Measurements from ENCODE around the gene SHB. TPM values are rescaled to one million over a fixed set of nuclear protein-coding genes. Genes with fewer than 3 reads are reported as not detected.

Gene SHB
- total RNA-seq, 2 donors from 2014 or later = 28.1 to 38.1 TPM

DNA sequence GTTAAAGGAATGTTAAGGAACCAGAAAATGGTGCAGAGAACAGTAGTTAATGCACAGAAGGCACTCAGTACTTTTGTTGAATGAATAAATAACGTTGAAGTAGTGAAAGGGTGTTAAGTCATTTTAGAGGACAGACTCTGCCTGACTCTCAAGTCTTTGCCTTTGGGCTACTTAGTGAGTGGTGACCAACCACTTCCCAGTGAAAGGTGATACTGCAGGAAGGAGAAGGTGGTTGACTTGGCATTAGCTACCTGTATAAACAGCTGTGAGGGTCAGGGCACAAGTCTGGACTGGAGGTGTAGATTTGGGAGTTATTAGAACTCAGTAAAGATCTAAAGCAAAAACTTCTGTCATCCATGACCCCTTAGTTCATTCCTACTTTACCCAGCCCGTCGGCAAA is 4.9 kb upstream of the SHB start:
- no peak overlapping the region for H3K4me3 Mint-ChIP-seq
- Histone ChIP-seq H3K9ac (ENCODE audit: extremely low read depth, low read length, poor library complexity, severe bottlenecking) (no peak overlapping the region), H3K4me1 (ENCODE audit: control insufficient read depth, insufficient read depth, low read length) (peaks cover 8% of the 10 kb centered on the region), H3K9me3 (ENCODE audit: control insufficient read depth, low read length) (no peaks in the 10 kb centered on the region), H3K4me3 (ENCODE audit: low read length) (no peak overlapping the region), H3K27ac (ENCODE audit: low read depth, low read length) (no peak overlapping the region), H3K36me3 (ENCODE audit: control insufficient read depth, insufficient read depth, low read length) (no peaks in the 10 kb centered on the region), H3K27me3 (ENCODE audit: control insufficient read depth, insufficient read depth, low read length, poor library complexity, severe bottlenecking) (no peaks in the 10 kb centered on the region)
- WGBS, 2 experiments (ENCODE audit: insufficient coverage in 1 of 2, insufficient read length in 1 of 2) = 81 to 83% methylated on average over 1 to 3 of the region's 3 CpGs
- peaks cover 5% of the 10 kb centered on the region for H3K27me3 Mint-ChIP-seq (ENCODE audit: insufficient read depth)
- no peak for DNase-seq
- no peak overlapping the region for H3K27ac Mint-ChIP-seq
- peaks cover 25% of the 10 kb centered on the region for H3K4me1 Mint-ChIP-seq
- no peak for TF ChIP-seq CTCF (conservative IDR thresholded peaks at IDR 0.05)
- no peaks in the 10 kb centered on the region for H3K36me3 Mint-ChIP-seq (ENCODE audit: low read depth)
- H3K9me3 Mint-ChIP-seq = peaks cover 6% of the 10 kb centered on the region

GRCh38 chr9:38071470-38072134 is 2.6 kb upstream of the SHB start:
- H3K36me3 ChIP-seq (ENCODE audit: control insufficient read depth, insufficient read depth, low read length) = no peaks in the 10 kb centered on the region
- no peaks in the 10 kb centered on the region for H3K9me3 ChIP-seq (ENCODE audit: control insufficient read depth, low read length)
- no peaks in the 10 kb centered on the region for H3K27me3 ChIP-seq (ENCODE audit: control insufficient read depth, insufficient read depth, low read length, poor library complexity, severe bottlenecking)
- 76 to 78% methylated on average over 6 to 7 of the region's 7 CpGs for WGBS, 2 experiments (ENCODE audit: insufficient coverage in 1 of 2, insufficient read length in 1 of 2)
- peaks cover 23% of the 10 kb centered on the region for H3K4me1 Mint-ChIP-seq
- no peak overlapping the region for H3K4me3 Mint-ChIP-seq
- H3K27me3 Mint-ChIP-seq (ENCODE audit: insufficient read depth) = peaks cover 6% of the 10 kb centered on the region
- no peak overlapping the region for H3K4me3 ChIP-seq (ENCODE audit: low read length)
- TF ChIP-seq CTCF (conservative IDR thresholded peaks at IDR 0.05) = no peak
- no peaks in the 10 kb centered on the region for H3K36me3 Mint-ChIP-seq (ENCODE audit: low read depth)
- no peak overlapping the region for H3K9ac ChIP-seq (ENCODE audit: extremely low read depth, low read length, poor library complexity, severe bottlenecking)
- no peak overlapping the region for H3K27ac Mint-ChIP-seq
- H3K4me1 ChIP-seq (ENCODE audit: control insufficient read depth, insufficient read depth, low read length) = peaks cover 8% of the 10 kb centered on the region
- DNase-seq = peak; percentile 38
- peaks cover 4% of the 10 kb centered on the region for H3K9me3 Mint-ChIP-seq
- H3K27ac ChIP-seq (ENCODE audit: low read depth, low read length) = no peak overlapping the region

DNA sequence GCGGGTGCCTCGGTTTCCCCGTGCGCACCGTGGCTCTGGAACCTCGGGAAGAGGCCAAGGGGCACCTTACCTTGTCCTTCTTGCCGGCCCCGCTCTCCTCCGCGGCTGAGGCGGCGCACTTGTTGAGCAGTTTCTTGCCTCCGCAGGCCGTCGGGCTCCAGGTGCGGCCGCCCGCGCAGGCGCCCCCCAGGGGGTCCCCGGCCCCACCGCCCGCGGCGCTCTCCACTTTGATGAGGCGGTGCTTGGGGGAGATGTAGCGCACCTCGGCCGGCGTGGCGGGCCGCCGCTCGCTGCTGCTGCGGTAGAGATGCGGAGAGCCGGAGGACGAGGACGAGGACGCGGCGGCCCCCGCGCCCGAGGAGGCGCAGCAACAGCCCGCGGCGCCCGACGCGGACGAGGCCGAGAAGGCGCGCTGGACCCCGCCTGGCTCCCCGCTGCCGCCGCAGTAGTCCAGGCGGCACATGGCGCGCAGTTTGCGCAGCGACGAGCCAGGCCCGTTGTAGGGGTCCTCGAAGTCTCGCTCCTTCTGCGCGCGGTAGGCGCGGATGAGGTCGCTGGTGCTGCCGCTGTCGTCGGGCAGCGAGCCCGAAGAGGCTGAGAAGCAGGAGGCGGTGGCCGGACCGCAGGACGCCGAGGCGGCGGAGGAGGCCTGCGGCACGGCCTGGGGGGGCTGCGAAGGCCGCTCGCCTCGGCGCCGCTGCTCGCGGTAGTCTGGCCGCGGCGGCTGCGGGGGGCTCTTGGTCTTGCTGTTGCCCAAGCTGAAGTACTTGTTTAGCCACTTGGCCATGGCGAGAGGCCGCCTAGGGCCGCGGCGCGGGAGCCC is 957 bp downstream of the SHB start:
- H3K36me3 ChIP-seq (ENCODE audit: control insufficient read depth, insufficient read depth, low read length) = peaks cover 18% of the 10 kb centered on the region
- no peak overlapping the region for H3K27ac ChIP-seq (ENCODE audit: low read depth, low read length)
- H3K4me1 ChIP-seq (ENCODE audit: control insufficient read depth, insufficient read depth, low read length) = peaks cover 18% of the 10 kb centered on the region
- no peak for TF ChIP-seq CTCF (conservative IDR thresholded peaks at IDR 0.05)
- Mint-ChIP-seq H3K36me3 (ENCODE audit: low read depth) (peaks cover 12% of the 10 kb centered on the region), H3K27me3 (ENCODE audit: insufficient read depth) (peaks cover 4% of the 10 kb centered on the region), H3K4me1 (peaks cover 55% of the 10 kb centered on the region), H3K27ac (peak overlapping the region; percentile 87), H3K9me3 (no peaks in the 10 kb centered on the region), H3K4me3 (peak overlapping the region; percentile 89)
- peak overlapping the region; percentile 64 for H3K9ac ChIP-seq (ENCODE audit: extremely low read depth, low read length, poor library complexity, severe bottlenecking)
- H3K27me3 ChIP-seq (ENCODE audit: control insufficient read depth, insufficient read depth, low read length, poor library complexity, severe bottlenecking) = no peaks in the 10 kb centered on the region
- H3K4me3 ChIP-seq (ENCODE audit: low read length) = peak overlapping the region; percentile 85
- WGBS, 2 experiments (ENCODE audit: insufficient coverage in 1 of 2, insufficient read length in 1 of 2) = 0 to 1% methylated on average over 63 to 107 of the region's 107 CpGs
- H3K9me3 ChIP-seq (ENCODE audit: control insufficient read depth, low read length) = no peaks in the 10 kb centered on the region
- peak; percentile 68 for DNase-seq

Data from endodermal cell (in vitro differentiated cells).